HG03139 (cell line): ENCODE measurements around the gene SPIB.
"Not testable (repeated sequence)": the region's sequence is repeated elsewhere in the genome, so short reads cannot be mapped to it uniquely, and the experiment has no call there.

Experiments used
- ATAC-seq: cut with Tn5 transposase; IDR thresholded peaks from one replicate; pipeline ENCODE4 v1.9.1; 2021; ENCODE audit not compliant: unreplicated experiment

Gene SPIB

GRCh38 chr19:50418176-50419021 is at the start of gene SPIB:
TSS of gene SPIB (plus strand) at chr19:50418938. CDS start at chr19:50418963, 25 bp downstream.
- no peak for ATAC-seq

GRCh38 chr19:50371914-50372475 is 46.7 kb upstream of the SPIB start:
- ATAC-seq: no peak

- ATAC-seq: peak; percentile 66
These were observed 42.3 kb upstream of the SPIB start, which contains the start of gene NR1H2 for GRCh38 chr19:50376166-50377050. TSS of gene NR1H2 (plus strand) at chr19:50376457. CDS start at chr19:50377606, 1,149 bp downstream.

GRCh38 chr19:50377051-50377461 is 41.7 kb upstream of the SPIB start:
- ATAC-seq: no peak

- ATAC-seq: no peak
These were observed 41.2 kb upstream of the SPIB start for GRCh38 chr19:50377517-50377916.

GRCh38 chr19:50378169-50378862 is 40.4 kb upstream of the SPIB start:
- no peak for ATAC-seq

- no peak for ATAC-seq
These were observed 39.9 kb upstream of the SPIB start for GRCh38 chr19:50378863-50379236.

- ATAC-seq: no peak
These were observed 39.1 kb upstream of the SPIB start for GRCh38 chr19:50379602-50380001.

- ATAC-seq: no peak
These were observed 38.6 kb upstream of the SPIB start for GRCh38 chr19:50380137-50380536.

- no peak for ATAC-seq
These were observed 38.0 kb upstream of the SPIB start for GRCh38 chr19:50380751-50381151.

- no peak for ATAC-seq
These were observed 36.6 kb upstream of the SPIB start for GRCh38 chr19:50381881-50382729.

GRCh38 chr19:50383001-50383851 is 35.5 kb upstream of the SPIB start:
- ATAC-seq: no peak

GRCh38 chr19:50383852-50384684 is 34.7 kb upstream of the SPIB start, which contains the start of gene POLD1:
TSS of gene POLD1 (plus strand) at chr19:50384347. CDS start at chr19:50398852, 14,505 bp downstream.
- peak; percentile 78 for ATAC-seq

- ATAC-seq: no peak
These were observed 33.8 kb upstream of the SPIB start for GRCh38 chr19:50384685-50385535.

- ATAC-seq: no peak
These were observed 31.4 kb upstream of the SPIB start for GRCh38 chr19:50387176-50387867.

GRCh38 chr19:50387868-50388245 is 30.9 kb upstream of the SPIB start:
- ATAC-seq: no peak

GRCh38 chr19:50390295-50390694 is 28.4 kb upstream of the SPIB start:
- ATAC-seq: not testable (repeated sequence)
